ENCODE results near the gene CELA2B.
"Not testable (repeated sequence)": the region's sequence is repeated elsewhere in the genome, so short reads cannot be mapped to it uniquely, and the experiment has no call there.

Gene CELA2B

DNA sequence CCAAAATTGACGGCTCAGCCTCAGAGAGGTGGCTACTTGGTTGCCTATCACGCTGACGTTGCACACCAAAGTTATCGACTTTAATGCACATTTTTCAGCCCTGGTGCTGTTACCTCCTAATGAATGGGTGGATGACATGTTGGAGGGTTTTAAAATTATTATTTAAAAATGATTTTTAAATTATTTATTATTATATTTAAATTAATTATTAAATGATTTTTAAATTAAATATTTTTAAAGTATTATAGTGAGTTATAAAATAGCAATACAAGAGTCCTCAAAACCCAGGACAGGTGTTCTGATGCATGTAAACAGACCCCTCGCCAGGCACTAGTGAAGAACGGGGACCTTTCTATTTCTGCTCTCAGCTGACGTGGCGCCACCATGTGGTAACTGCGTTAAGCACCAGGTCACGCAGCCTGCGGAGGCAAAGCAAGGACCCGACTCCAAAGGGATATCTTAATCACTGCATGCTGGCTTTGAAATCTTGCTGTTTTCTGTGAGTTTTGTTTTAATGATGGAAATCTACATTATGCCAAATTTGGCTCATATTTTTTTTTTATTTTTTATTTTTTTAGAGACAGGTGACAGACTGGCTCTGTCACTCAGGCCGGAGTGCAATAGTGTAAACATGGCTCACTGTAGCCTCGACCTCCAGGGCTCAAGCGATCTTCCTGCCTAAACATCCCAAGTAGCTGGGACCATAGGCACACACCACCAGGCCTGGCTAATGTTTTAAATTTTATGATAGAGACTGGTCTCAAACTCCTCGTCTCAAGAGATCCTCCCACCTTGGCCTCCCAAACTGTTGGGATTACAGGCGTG lies 25.5 kb downstream of the CELA2B start:
- peak; percentile 44 for DNase-seq (ENCODE audit: low spot score)

DNA sequence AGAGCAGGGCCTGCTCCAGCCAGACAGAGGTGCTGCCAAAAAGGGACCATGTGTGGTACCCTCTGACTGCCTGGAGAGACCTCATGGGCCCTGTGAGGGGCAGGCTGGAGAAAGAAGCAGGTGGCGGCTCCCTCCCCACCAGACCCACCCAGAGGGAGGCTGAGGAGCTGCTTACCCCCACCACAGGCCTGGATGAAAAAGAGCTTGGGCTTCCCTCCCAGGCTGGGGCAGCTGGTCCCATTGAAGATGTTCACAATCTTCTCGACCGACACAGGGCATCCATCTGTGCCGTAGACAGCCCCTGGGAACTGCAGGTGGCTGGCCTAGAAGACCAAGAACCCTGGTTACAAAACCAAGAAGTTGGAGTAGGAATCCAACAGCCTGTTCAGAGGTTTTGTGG lies 28.5 kb downstream of the CELA2B start:
- DNase-seq (ENCODE audit: low spot score), result no peak

DNA sequence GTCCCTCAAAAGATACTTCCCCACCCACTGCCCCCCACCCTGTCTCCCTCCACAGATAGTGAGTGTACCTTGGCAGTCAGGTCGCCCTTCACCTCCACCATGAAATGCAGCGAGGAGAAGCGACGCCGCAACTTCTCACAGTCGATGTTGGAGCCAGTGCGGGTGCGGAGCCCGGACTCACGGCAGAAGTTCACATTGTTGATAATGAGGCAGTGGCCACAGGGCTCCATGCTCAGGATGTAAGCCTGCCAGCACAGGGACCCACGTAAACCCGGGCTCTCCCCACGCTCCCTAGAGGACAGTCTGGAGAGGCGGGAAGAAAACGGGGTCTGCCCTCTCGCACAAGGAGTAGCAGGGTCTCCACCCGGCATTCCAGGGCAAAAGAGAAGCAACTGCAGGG lies 30.9 kb downstream of the CELA2B start:
- DNase-seq (ENCODE audit: low spot score), result no peak

DNA sequence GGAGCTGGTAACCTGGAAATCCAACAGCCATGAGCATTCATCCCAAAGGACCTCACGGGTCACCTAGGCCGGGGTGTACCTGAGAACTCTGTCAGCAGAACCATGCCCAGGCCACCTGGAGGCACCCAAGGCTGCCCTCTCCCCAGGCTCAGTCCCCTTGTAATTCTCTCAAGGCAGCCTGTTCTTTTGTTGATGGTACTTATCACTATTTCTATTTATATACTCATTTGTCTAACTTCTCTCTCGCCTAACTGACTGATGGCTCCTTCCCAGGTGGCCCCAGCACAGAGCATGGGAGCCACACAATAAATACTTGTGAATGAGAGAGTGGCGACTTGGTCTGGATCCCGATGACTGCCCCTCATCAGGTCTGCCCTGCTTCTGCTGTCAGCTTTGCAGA lies 31.4 kb downstream of the CELA2B start:
- DNase-seq (ENCODE audit: low spot score), result no peak

DNA sequence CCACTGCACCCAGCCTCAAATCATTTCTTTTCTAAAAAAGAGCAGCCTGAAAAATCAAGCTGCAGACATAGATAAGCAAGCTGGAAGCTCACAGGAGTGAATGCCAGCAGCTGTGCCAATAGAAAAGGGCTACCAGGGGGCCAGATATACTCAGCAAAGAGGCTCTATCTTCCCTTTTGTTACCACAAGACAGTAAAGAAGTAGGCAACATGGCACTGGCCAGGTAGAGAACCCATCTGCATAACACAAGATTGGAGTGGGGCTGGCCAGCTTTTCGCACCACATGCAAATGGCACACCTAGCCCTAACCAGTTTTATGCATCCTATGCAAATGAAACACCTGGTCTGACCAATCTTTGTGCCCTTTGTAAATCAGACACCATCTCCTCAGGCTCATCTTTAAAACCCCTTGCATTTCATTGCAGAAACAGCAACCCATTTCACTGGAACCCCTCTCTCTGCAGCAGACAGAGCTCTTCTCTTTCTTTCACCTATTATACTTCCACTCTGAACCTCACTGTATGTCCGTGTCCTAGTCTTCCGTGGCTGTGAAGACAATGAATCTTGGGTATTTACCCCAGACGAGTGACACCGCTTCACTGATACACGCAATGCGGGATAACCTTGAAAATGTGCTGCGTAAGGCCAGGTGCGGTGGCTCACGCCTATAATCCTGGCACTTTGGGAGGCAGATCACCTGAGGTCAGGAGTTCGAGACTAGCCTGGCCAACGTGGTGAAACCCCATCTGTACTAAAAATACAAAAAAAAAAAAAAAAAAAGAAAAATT lies 33.0 kb downstream of the CELA2B start:
- DNase-seq (ENCODE audit: low spot score), result no peak

DNA sequence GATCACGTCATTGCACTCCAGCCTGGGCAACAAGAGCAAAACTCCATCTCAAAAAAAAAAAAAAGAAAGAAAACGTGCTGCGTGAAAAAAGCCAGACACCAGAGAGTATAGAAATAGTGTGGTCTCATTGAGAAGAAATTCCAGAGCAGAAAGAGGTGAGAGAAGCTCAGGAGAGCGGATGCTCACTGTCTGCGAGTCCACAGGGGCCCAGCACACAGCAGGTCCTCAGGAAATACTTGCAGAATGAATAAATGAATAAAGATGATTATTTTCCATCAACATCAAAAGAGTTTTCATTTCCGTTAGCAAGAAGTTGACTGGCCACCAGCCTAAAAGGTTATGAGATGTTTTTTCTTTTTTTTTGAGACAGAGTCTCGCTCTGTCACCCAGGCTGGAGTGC lies 33.7 kb downstream of the CELA2B start:
- DNase-seq (ENCODE audit: low spot score), result no peak

DNA sequence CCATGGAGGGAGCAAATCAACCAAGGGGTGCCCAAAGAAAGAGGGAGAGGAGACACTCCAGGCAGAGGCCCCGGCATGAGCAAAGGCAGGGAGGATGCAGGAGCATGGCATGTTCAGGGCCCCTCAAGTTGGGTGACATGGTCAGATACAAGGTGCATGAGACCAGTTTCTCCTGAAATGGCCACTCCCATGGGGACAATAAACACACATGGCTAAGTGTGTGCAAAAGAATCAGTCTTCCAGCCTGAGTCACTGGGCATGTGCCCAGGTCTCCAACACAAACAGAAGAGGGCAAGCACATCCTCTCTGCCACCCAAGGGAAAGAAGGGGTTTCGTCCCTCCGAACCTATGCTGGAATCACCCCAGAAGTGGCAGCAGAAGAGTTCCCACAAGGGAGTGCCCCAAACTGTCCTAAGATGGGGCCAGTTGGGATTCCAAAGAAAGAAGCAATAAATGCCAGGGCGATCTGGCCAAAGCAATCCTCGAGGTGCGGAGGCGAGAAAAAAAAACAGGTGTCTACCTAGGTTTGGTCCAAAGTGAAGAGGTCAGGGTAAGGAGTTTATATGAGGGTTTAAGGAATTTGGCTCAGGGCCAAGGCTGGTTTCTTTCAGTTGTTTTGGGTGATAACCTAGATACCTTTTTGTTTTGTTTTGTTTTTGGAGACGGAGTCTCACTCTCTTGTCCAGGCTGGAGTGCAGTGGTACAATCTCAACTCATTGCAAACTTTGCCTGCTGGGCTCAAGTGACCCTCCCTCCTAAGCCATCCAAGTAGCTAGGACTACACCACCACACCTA lies 34.9 kb downstream of the CELA2B start:
- DNase-seq (ENCODE audit: low spot score), result no peak

DNA sequence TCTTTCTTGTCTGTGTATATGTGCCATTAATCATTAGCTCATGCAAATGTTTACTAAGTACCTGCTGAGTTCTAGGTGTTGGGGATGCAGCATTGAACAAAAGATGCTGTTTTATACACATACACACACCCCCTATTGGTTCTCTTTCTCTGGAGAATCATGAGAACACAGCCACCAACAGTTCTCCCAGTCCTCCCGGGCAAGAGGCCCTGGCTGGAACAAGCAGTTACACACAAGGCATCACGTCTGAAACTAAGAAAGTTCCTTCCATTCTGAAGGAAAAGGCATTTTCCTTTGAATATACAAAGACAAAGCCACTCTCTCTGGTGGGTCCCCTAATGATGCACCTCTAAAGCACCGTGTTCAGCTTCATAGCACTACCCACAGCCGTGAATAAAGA lies 37.3 kb downstream of the CELA2B start:
- DNase-seq (ENCODE audit: low spot score), result no peak

DNA sequence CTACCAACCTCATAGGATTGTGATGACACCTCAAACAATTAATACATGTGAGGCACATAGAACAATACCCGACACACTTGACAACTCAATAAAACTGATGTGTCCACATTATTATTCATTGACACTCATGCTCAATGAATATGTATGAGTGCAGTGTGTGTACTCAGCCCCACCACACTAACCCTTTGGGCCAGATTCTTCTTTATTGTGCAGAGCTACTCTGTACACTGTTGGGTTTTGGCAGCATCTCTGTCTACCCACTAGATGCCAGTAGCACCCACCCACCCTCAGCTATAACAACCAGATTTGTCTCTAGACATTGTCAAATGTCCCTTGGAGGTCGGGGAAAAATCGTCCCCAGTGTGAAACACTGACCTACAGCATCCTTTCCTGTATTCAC lies 38.0 kb downstream of the CELA2B start:
- no peak for DNase-seq (ENCODE audit: low spot score)

DNA sequence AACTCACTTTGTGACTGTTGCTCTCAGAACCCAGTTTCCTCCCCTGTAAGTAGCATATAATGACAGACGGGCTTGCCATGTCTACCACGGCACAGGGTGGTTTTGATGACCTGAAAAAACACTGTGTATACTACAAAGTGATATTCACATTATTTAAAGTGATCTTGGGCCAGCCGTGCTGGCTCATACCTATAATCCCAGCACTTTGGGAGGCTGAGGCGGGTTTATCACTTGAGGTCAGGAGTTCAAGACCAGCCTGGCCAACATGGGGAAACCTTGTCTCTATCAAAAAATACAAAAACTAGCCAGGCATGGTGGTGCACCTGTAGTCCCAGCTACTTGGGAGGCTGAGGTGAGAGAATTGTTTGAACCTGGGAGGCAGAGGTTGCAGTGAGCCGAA lies 38.7 kb downstream of the CELA2B start:
- not testable (repeated sequence) for DNase-seq (ENCODE audit: low spot score)

DNA sequence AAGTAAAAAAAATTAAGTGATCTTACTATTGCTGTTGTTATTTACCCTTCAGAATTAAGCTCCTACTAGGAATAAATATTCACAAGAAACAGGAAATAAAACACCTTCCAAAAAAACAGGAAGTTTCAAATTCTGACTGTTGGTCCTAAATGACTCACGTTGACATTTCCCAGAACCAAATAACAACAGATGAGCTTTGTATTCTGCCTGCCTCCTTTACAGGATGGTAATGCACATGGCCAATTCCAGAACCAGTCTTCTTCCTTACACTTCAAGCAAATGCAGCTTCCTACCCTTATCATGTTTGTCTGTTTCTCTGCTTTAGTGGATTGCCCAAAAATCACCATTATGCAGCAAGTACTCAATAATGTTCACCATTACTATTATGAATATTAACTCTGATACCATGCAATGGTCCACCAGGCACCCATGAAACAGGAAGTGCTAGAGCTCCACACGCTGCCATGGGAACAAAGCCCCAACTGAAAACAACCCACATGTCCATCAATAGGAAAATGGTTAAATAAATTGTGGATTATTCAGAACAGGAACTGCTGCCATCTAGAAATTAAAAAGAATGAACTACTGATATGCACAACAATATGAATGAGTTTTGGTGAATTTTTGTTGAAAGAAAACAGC lies 39.2 kb downstream of the CELA2B start:
- peak; percentile 35 for DNase-seq (ENCODE audit: low spot score)

DNA sequence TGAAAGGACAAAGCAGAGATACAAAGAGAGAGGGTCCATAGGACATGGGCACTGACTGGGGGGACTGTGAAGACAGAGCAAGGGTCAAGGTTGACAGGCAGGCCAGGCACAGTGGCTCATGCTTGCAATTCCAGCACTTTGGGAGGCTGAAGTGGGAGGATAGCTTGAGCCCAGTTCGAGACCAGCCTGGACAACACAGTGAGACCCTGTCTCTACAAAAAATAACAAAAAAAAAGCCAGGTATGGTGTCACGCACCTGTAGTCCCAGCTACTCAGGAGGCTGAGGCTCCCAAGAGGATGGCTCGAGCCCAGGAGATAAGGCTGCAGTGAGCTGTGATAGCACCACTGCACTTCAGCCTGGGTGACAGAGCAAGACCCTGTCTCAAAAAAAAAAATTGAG lies 43.7 kb downstream of the CELA2B start:
- no peak for DNase-seq (ENCODE audit: low spot score)

DNA sequence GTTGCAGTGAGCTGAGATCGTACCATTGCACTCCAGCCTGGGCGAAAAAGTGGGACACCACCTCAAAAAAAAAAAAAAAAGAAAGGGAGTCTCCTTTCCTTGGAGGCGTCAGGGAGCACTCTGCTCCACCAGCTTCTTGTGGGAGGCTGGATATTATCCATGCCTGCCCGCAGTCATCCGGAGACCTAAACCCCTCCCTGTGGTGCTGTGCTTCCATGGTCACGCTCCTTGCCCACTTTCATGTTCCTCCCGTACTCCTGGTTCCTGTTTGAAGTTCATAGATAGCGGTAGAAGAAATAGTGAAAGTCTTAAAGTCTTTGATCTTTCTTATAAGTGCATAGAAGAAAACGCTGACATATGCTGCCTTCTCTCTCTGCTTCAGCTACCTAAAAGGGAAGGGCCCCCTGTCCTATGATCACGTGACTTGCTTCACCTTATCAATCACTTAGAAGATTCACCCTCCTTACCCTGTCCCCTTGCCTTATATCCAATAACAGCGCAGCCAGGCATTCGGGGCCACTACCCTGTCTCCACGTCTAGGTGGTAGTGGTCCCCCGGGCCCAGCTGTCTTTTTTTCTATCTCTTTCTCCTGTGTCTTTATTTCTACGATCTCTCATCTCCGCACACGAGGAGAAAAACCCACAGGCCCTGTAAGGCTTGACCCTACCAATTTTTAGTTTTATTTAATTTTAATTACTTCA lies 45.5 kb downstream of the CELA2B start:
- DNase-seq (ENCODE audit: low spot score), result not testable (repeated sequence)

DNA sequence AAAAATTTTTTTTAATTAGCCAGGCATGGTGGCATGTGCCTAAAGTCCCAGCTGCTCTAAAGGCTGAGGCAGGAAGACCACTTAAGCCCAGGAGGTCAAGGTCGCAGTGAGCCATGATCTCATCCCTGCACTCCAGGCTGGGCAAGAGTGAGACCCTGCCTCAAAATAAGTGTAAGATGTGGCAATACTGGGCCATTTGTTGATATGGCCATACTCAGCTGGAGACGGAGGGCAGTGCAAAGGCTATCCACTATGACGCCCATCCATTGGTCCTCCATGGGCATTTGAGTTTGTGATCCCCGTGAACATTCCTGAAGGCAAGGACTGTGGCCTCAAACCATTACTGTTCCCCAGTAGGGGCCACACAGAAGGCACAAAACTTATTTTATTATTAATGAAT lies 46.6 kb downstream of the CELA2B start:
- no peak for DNase-seq (ENCODE audit: low spot score)

DNA sequence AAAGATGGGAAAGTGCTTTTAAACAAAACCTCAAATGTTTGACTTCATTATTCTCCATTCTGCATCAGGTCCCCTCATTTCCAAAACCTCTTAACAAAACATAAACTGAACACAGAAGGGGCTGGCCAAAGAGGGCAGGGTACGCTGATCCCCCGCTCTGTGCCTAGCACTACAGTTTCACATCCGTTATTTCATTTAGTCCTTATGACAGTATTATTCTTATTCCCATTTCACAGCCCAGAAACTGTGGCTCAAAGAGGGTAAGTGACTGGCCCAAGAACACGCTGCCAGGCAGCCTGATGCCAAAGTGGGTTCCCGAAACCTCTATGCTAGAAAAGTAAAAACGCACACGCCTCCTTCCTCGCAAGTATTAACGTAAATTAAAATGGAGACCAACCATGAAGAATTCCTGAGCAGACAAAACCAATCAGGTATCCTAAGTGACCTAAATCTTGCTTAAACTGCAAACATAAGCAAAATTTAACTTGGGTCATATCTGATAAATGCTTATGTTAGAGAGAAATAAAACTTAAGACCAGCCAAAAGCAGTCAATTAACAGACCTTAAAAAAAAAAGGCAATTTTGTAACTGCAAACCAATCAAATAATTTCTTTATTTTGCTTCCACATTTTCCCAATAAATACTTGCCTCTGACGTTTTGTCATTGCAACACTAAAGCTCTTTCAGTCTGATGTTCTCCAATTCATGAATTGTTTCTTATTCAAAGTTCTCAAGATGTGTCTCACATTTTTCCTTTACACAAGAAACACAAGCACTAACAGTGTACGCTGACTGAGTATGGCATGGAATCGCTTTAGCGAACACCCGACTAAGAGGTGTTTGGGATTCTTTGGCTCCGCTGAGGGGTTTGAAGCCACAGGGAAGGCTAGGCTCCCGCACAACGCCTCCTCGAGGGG lies 47.5 kb downstream of the CELA2B start:
- no peak for DNase-seq (ENCODE audit: low spot score)

DNA sequence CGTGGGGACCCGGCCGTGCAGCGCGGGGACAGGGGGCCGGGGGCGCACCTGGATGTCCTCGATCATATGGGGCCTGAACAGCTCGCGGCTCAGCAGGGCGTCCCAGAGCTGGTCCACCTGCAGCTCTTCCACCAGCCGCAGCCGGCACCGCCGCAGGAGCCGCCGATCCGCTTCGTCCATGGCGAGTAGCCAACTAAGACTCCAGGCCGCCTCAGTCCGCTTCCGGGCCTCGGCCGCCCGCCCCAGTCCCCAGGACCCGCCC lies 48.0 kb downstream of the CELA2B start, which contains the start of gene CASP9:
Gene CASP9 (minus strand): TSS at position 195 of the 262 bp plus-strand sequence. CDS start 15 bp downstream, at position 180.
- no peak for DNase-seq (ENCODE audit: low spot score)

DNA sequence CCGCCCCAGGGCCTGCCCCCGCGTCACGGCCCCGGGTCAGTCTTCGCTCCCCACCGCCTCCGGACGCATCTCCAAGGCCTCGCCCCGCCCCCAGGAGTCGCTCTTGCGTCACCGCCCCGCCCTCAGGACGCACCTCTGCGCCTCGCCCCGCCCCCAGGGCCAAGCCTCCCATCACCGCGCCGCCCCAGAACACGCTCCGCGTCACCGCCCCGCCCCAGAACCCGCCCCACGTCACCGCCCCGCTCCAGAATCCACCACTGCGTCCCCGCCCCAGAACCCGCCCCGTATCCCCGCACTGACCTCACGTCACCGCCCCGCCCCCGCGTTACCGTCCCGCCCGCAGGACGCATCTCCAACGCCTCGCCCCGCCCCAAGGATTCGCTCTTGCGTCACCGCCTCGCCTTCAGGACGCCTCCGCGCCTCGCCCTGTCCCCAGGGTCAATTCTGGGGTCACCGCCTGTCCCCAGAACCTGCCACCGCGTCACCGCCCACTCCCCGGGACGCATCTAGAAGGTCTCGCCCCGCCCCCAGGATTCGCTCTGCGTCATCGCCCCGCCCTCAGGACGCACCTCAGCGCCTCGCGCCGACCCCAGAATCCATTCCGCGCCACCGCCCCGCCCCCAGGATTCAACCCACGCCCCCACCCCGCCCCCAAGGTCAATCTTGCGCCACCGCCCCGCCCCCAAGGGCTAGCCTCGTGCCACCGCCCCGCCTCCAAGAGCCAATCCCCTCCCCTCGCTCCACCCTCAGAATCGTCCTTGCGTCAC lies 48.6 kb downstream of the CELA2B start:
- DNase-seq (ENCODE audit: low spot score), result peak; percentile 99

DNA sequence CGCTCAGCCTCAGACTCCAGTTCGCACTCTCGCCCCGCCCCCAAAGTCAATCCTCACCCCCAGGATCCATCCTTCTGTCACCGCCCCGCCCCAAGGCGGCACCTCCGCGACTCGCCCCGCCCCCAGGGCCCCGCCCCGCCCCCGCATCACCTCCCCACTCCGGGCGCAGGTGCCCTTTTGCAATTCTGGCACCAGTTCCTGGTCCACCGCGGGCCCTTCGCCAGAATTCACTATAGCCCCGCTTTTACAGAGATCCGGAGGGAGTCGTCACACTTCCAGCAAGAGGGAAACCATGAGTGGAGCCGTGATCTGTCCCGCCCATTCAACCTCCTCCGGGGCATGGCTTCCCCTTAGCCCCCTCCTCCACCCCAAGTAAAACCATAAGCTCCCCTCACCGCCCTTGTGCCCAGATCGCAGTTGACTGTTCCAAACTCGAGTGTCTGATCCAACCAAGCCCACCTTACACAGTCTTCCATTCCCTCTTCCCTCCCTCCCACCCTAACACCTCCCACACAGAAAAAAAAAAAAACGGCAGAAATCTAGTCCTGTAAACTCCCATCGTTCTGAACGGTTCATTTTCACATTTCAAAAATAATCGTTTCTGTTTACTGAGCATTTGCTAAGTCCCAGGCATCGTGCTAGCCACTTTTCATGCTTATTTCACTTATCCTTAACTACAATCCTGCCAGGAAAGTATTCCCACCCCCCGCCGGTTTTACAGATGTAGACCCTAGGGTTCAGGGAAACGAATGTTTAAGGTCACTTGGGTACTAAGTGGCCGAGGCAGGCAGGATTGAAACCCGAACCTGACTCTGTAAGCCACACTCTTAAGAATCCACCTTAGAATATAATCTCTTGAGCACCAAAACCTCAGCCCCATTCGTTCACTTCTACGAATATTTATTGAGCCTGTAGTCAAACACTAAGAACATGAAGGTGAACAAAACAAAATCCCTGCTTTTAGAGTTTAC lies 49.4 kb downstream of the CELA2B start:
- no peak for DNase-seq (ENCODE audit: low spot score)
